Stomach (tissue), 4 donors: ENCODE data around the gene UGT1A1.

Source experiments
- CTCF ChIP-seq, 7 experiments: fragments of 450-650 bp in 4 of 7; fragments of 200-600 bp in 3 of 7; sonication (generic) in 3 of 7; IDR thresholded peaks; one replicate each; pipeline ENCODE4 v1.5.1; 2016 to 2019; ENCODE audit warnings: antibody characterized with exemption in 7 of 7, control low read depth in 2 of 7, mild to moderate bottlenecking in 1 of 7
- POLR2AphosphoS5 ChIP-seq, 3 donors: sonication (generic); formaldehyde crosslinking; IDR thresholded peaks; one replicate each; pipeline ENCODE4 v1.6.1; 2016; ENCODE audit warnings: antibody characterized with exemption in 3 of 3

GRCh38 chr2:233758141-233758540, 1.9 kb upstream of the UGT1A1 start:
- no peak for TF ChIP-seq CTCF (IDR thresholded peaks at IDR 0.05)
- TF ChIP-seq POLR2AphosphoS5 (IDR thresholded peaks at IDR 0.05), result no peak
